Ovary (tissue), 3 donors: ENCODE measurements around the gene MT3.

Experiments
- POLR2A ChIP-seq: fragments of 450-650 bp; IDR thresholded peaks from one replicate; pipeline ENCODE4 v1.6.1; 2017; ENCODE audit warnings: antibody characterized with exemption, mild to moderate bottlenecking, moderate library complexity
- TF ChIP-seq, protein P1 (sequence below), 3 donors: fragments of 450-650 bp in 2 of 3; fragments of 200-600 bp in 1 of 3; IDR thresholded peaks; one replicate each; pipeline versions ENCODE4 v1.5.1 to v1.8.0; 2016 to 2022; ENCODE audit warnings: antibody characterized with exemption in 3 of 3, mild to moderate bottlenecking in 1 of 3
- donor health status: DM: no; HTN: no; CAD: no.

DNA sequence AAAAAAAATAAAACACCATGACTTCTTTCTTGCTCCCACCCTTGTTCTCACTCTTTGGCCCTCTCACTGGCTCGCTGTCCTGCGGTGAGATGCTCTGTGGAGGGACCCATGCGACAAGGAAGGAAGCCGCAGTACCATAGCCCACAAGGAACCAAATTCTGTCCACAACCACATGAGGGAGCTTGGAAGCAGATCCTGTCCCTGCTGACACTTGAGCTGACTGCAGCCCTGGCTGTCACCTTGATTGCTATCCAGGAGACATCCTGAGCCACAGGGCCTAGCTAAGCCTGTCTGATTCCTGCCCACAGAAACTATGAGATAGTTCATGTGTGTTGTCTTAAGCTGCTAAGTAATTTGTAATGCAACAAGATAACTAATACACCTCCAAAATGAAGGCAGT lies 14.3 kb downstream of the MT3 start:
- TF ChIP-seq, protein P1, sequence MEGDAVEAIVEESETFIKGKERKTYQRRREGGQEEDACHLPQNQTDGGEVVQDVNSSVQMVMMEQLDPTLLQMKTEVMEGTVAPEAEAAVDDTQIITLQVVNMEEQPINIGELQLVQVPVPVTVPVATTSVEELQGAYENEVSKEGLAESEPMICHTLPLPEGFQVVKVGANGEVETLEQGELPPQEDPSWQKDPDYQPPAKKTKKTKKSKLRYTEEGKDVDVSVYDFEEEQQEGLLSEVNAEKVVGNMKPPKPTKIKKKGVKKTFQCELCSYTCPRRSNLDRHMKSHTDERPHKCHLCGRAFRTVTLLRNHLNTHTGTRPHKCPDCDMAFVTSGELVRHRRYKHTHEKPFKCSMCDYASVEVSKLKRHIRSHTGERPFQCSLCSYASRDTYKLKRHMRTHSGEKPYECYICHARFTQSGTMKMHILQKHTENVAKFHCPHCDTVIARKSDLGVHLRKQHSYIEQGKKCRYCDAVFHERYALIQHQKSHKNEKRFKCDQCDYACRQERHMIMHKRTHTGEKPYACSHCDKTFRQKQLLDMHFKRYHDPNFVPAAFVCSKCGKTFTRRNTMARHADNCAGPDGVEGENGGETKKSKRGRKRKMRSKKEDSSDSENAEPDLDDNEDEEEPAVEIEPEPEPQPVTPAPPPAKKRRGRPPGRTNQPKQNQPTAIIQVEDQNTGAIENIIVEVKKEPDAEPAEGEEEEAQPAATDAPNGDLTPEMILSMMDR (IDR thresholded peaks at IDR 0.05), result peak in 1 of 3 donors; percentile 23
- no peak for TF ChIP-seq POLR2A
